Heart left ventricle (tissue), 16 donors: ENCODE data around the gene EXOC2. TPM values are rescaled to one million over a fixed set of nuclear protein-coding genes. Genes with fewer than 3 reads are reported as not detected.

Experiments
- ATAC-seq, 4 donors: fragments of 200-7000 bp; cut with Tn5 transposase; one replicate each; pipeline ENCODE4 v1.9.1; 2020 to 2022; ENCODE audit warnings: moderate library complexity in 4 of 4, mild to moderate bottlenecking in 3 of 4, moderate number of reproducible peaks in 1 of 4
- DNase-seq, 5 donors: peaks; one replicate each; pipeline ENCODE4 v3.0.0-alpha.2; 2020
- H3K27ac ChIP-seq, 12 donors: fragments of 200-600 bp; sonication (generic) in 4 of 12; one replicate each; pipeline versions ENCODE4 v1.5.0 to v1.8.0; 2016 to 2022; ENCODE audit warnings: mild to moderate bottlenecking in 2 of 12
- H3K27me3 ChIP-seq, 9 donors: fragments of 200-600 bp; sonication (generic) in 2 of 9; one replicate each; pipeline versions ENCODE4 v1.5.1 to v1.8.0; 2016 to 2022; ENCODE audit warnings: mild to moderate bottlenecking in 3 of 9
- H3K36me3 ChIP-seq, 9 donors: fragments of 200-600 bp; sonication (generic) in 2 of 9; one replicate each; pipeline versions ENCODE4 v1.5.0 to v1.8.0; 2018 to 2022; ENCODE audit warnings: mild to moderate bottlenecking in 2 of 9
- H3K4me1 ChIP-seq, 12 donors: fragments of 200-600 bp; sonication (generic) in 4 of 12; one replicate each; pipeline versions ENCODE4 v1.5.0 to v1.8.0; 2016 to 2022; ENCODE audit warnings: mild to moderate bottlenecking in 3 of 12
- H3K4me3 ChIP-seq, 12 donors: fragments of 200-600 bp; sonication (generic) in 4 of 12; one replicate each; pipeline versions ENCODE4 v1.5.0 to v1.8.0; 2017 to 2022; ENCODE audit warnings: mild to moderate bottlenecking in 9 of 12, moderate library complexity in 4 of 12
- H3K9me3 ChIP-seq, 12 donors: fragments of 200-600 bp; sonication (generic) in 4 of 12; one replicate each; pipeline versions ENCODE4 v1.5.0 to v1.8.0; 2016 to 2022; ENCODE audit warnings: mild to moderate bottlenecking in 1 of 12
- POLR2A ChIP-seq, 2 donors: fragments of 450-650 bp; IDR thresholded peaks; one replicate each; pipeline ENCODE4 v1.6.1; 2017; ENCODE audit warnings: antibody characterized with exemption in 2 of 2, mild to moderate bottlenecking in 2 of 2, moderate library complexity in 2 of 2
- WGBS, 4 donors: extraction: QIAGEN DNeasy Blood & Tissue Kit in 2 of 4; methylation state at CpG; one replicate each; pipeline versions ENCODE4 v1.1.5 to v1.1.7; 2013 to 2018; 5-methylcytosine and 5-hydroxymethylcytosine counted together
- intact Hi-C, 10 donors: fragments of 100-400 bp; cut with DNase I; formaldehyde crosslinking; loops; one replicate each; pipeline versions ENCODE4 v1.11.1 to v1.14.2; 2022
- polyA plus RNA-seq, 2 donors: library from polyadenylated mRNA; stranded (reverse); fragments of 200-250 nt; gene quantifications; one replicate each; pipeline ENCODE4 v1.2.3, GENCODE V29; 2013
- total RNA-seq, 9 donors: library from RNA; depleted of rRNA in 2 of 9; stranded (reverse); fragments of >200 nt in 2 of 9; fragmentation: NEBNext Ultra II Directional in 3 of 9; extraction: Animal tissue kit (Norgen Biotek cat#: 25700) in 3 of 9; gene quantifications; one replicate each; pipeline versions ENCODE4 v1.1.0 to v1.2.4, GENCODE V29; 2016 to 2023
- TF ChIP-seq, protein P1 (sequence below), 12 donors: fragments of 200-600 bp; sonication (generic) in 4 of 12; IDR thresholded peaks; one replicate each; pipeline versions ENCODE4 v1.5.0 to v1.8.0; 2018 to 2022; ENCODE audit warnings: antibody characterized with exemption in 12 of 12, mild to moderate bottlenecking in 5 of 12
- donor health status: ischemic (EF 13 %, LVEDD 7.1; RV severe dilation, severe dysfunction).
- donor health status: healthy with polysubstance abuse.
- donor health status: DM: no; HTN: yes; CAD: no.
- donor health status: DM: no; HTN: no; CAD: no.
- donor health status: ischemic (EF 25% LVEDD 6.9; RV normal size, moderate dysfunction).
- donor health status: ischemic (EF 25% LVEDD 5.7; RV mildly dilated, moderate dysfunction).
- donor health status: healthy.
- donor health status: DM: yes; HTN: yes; CAD: no.
- donor health status: ischemic (EF 35%, LVEDD 5.7; RV mildly dilated, moderate dysfunction).
- donor health status: nonischemic (EF 11% LVEDD 7.7; RV severe dilation, severe dysfunction).
- donor health status: DM: yes; HTN: yes; CAD: no.
- donor health status: PGD.
- donor health status: ischemic (EF 29% LVEDD 5.4; RV normal size, mild dysfunction).
- donor health status: nonischemic (EF 23%, LVEDD 6.1; RV moderate dilation, normal function).

Gene EXOC2
- total and polyA plus RNA-seq, 11 donors, result 4.4 to 23.0 (median 12.5) TPM

DNA sequence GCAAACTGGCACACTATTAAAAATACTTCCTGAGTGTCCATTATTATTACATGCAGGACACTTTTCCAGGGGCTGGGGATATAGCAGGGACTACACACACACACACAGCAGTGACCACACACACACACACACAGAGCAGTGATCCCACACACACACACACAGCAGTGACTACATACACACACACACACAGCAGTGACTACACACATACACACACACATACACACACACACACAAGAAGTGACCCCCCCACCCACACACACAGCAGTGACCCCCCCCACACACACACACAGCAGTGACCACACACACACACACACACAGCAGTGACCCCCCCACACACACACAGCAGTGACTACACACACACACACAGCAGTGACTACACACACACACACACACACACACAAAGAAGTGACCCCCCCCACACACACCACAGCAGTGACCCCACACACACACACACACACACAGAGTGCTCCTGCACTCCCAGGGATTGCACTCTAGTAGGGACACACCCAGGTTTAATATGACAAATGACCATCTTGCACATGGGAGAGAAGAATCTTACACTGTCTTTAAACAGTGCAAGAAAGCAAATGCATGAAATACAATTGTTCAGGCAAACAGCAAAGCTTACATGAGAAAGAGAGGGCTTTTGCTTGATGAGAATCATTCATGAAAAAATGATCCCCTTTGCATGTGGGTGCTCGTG lies 185.9 kb downstream of the EXOC2 start:
- DNase-seq (no peak), ATAC-seq (no peak)
- Histone ChIP-seq H3K4me3 (no peak overlapping the region), H3K4me1 (peaks cover 0 to 6% (median 0%) of the 10 kb centered on the region in 12 donors), H3K27me3 (no peaks in the 10 kb centered on the region), H3K36me3 (peaks cover 0 to 19% (median 0%) of the 10 kb centered on the region in 9 donors), H3K9me3 (no peaks in the 10 kb centered on the region), H3K27ac (no peak overlapping the region)
- WGBS, 4 donors, result 71 to 83% (median 73%) methylated on average over 1 of the region's 1 CpG
- intact Hi-C loops, result no loop called here
- TF ChIP-seq, protein P1, sequence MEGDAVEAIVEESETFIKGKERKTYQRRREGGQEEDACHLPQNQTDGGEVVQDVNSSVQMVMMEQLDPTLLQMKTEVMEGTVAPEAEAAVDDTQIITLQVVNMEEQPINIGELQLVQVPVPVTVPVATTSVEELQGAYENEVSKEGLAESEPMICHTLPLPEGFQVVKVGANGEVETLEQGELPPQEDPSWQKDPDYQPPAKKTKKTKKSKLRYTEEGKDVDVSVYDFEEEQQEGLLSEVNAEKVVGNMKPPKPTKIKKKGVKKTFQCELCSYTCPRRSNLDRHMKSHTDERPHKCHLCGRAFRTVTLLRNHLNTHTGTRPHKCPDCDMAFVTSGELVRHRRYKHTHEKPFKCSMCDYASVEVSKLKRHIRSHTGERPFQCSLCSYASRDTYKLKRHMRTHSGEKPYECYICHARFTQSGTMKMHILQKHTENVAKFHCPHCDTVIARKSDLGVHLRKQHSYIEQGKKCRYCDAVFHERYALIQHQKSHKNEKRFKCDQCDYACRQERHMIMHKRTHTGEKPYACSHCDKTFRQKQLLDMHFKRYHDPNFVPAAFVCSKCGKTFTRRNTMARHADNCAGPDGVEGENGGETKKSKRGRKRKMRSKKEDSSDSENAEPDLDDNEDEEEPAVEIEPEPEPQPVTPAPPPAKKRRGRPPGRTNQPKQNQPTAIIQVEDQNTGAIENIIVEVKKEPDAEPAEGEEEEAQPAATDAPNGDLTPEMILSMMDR (IDR thresholded peaks at IDR 0.05), result no peak
- TF ChIP-seq POLR2A (IDR thresholded peaks at IDR 0.05), result no peak

DNA sequence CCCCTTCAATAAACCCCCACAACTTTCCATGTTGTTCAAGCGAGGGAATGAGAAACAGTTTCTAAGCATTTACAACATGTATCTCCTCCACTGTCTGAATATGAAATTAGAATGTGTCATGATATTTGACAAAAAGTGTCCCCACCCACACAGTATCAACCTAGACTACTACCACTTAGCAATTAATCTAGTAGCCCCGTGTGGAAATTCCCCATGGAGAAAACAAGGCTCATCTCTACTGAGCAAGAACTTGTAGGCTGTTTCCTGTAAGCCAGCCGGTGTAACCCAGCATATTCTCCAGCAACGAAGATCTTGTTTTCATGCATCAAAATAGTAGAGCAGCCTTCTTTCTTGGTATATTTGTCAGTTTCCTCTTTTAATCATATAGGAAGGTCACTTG lies 186.4 kb downstream of the EXOC2 start:
- WGBS, 4 donors, result 57 to 64% (median 62%) methylated on average over 4 of the region's 4 CpGs
- no peak for TF ChIP-seq POLR2A (IDR thresholded peaks at IDR 0.05)
- H3K36me3 ChIP-seq, result peaks cover 0 to 18% (median 0%) of the 10 kb centered on the region in 9 donors
- peaks cover 0 to 6% (median 0%) of the 10 kb centered on the region in 12 donors for H3K4me1 ChIP-seq
- no peak overlapping the region for H3K27ac ChIP-seq
- intact Hi-C loops, result no loop called here
- no peak for ATAC-seq
- DNase-seq, result no peak
- H3K4me3 ChIP-seq, result no peak overlapping the region
- no peaks in the 10 kb centered on the region for H3K27me3 ChIP-seq
- no peaks in the 10 kb centered on the region for H3K9me3 ChIP-seq

DNA sequence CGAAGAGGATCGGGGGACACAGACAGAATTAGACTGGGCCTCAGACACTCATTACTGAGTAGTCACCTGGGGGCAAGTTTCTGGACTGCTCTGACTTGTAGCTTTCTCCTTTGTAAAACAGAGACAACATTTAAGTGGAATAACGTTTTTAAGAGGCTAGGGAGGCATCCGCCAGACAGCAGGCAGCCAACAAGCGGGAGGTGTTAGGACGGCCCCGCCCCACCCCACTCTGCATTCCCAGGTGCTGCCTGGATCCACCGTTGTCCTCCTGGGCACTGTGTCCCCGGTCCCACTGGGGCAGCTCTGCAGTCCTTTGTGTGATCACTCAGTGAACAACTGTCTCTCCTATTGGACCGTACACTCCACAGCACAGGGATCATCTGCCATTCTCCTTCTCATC lies 187.6 kb downstream of the EXOC2 start:
- Histone ChIP-seq H3K36me3 (peaks cover 0 to 7% (median 0%) of the 10 kb centered on the region in 9 donors), H3K9me3 (no peaks in the 10 kb centered on the region), H3K4me3 (no peak overlapping the region), H3K27me3 (no peaks in the 10 kb centered on the region), H3K4me1 (peaks cover 0 to 6% (median 0%) of the 10 kb centered on the region in 12 donors), H3K27ac (no peak overlapping the region)
- intact Hi-C loops, result no loop called here
- TF ChIP-seq POLR2A (IDR thresholded peaks at IDR 0.05), result no peak
- TF ChIP-seq, protein P1 (IDR thresholded peaks at IDR 0.05), result no peak
- ATAC-seq, result no peak
- DNase-seq, result no peak
- WGBS, 4 donors, result 86 to 92% (median 90%) methylated on average over 10 of the region's 10 CpGs

DNA sequence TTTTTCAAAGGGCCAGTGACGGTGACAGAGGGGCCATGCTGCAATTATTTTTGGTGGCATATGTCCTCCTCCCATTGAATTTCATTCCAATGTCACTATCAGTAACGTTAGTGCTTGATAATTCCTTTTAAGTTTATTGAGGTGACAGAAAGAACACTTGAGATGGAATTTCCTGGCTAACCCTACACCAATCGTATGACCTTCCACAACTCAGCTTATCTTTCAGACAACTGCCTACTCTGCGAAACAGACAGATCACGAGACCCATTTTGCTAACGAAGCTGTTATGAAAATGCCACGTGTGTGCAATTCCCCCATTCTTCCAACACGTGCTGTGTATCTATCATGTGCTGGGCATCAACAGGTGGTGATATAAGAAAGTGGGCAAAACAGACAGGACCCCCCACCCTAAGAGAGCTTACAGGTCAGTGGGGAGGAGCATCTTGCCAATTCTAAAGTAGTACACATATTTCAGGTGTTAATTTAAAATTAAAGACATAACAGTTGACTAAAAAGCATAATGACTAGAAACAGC lies 188.4 kb downstream of the EXOC2 start:
- peaks cover 0 to 7% (median 0%) of the 10 kb centered on the region in 9 donors for H3K36me3 ChIP-seq
- DNase-seq, result no peak
- H3K4me1 ChIP-seq, result peaks cover 0 to 6% (median 0%) of the 10 kb centered on the region in 12 donors
- H3K27ac ChIP-seq, result peak overlapping the region in 3 of 12 donors; percentile 41 to 66 (median 57)
- TF ChIP-seq, protein P1 (IDR thresholded peaks at IDR 0.05), result no peak
- no peak for TF ChIP-seq POLR2A (IDR thresholded peaks at IDR 0.05)
- H3K9me3 ChIP-seq, result no peaks in the 10 kb centered on the region
- H3K27me3 ChIP-seq, result no peaks in the 10 kb centered on the region
- intact Hi-C loops, result no loop called here
- H3K4me3 ChIP-seq, result no peak overlapping the region
- ATAC-seq, result peak in 3 of 4 donors; percentile 40 to 71 (median 65)
- 50 to 80% (median 58%) methylated on average over 8 of the region's 8 CpGs for WGBS, 4 donors
